Islet of Langerhans (tissue), 1 donor: Measurements from ENCODE around the gene SMYD3.
"Not testable (repeated sequence)": the region's sequence is repeated elsewhere in the genome, so short reads cannot be mapped to it uniquely, and the experiment has no call there.

Experiments
- FAIRE-seq: peaks from one replicate; lab custom pipeline; 2011; peaks lifted over from hg19 to GRCh38; lab: Jason Lieb, UNC

The SMYD3 gene

DNA sequence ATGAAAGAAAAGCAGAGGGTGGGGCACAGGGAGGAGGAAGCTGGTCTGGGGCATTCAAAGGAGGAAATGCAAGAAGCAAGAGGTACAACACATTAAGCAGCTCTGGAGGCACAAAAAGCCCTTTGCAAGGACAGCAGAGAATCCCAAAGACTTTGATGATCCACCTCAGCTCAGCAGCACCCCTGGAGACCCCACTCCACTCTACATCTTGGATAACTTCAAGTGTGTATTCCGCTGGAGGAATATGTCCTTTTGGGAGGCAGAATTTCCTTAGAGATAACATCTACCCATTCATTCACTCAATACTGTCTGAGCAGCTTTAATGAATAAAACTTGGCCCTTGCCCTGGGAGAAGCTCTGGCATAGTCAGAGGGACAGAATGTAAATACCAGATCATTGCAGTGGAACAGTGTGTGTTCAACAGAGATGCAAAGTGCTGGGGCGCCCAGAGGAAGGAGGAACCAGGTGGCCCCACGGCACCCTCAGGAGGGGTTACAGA is 752.6 kb downstream of the SMYD3 start:
- no peak for FAIRE-seq

DNA sequence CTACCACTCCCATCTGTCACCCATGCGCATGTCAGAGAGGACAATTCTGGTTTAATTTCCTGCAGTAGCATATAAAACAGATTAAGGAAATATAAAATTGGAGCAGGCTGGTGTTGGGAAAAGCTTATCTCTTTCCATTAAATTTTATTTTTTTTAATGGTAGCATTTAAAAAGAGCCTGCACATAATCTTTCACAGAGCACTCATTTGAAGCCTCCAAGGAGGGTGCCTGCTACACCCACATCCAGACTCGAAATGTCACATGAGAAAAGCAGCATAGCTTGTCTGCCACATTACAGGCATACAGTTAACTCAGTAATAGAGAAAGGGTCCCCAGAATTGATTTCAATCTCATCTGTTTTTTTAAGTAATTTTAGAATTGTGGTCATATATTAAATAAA is 753.3 kb downstream of the SMYD3 start:
- FAIRE-seq: no peak

DNA sequence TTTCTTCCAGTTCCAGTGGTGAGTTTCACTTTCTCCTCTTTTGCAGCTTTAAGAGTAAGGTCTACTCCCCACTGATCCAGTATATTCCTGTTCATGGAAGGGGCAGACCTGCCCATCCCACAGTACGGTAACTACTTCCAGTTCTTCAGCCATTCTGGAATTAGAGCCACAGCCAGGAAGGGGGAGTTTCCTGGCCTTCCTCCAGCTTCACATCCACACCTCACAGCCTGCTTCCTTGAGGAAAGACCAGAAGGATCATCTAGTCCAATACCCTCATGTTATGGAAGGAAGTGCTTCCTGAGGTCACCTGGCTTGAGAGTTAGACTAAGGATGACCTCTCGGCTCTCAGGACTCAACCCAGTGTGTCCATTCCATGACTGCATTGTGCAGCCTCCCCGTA is 754.5 kb downstream of the SMYD3 start:
- no peak for FAIRE-seq

DNA sequence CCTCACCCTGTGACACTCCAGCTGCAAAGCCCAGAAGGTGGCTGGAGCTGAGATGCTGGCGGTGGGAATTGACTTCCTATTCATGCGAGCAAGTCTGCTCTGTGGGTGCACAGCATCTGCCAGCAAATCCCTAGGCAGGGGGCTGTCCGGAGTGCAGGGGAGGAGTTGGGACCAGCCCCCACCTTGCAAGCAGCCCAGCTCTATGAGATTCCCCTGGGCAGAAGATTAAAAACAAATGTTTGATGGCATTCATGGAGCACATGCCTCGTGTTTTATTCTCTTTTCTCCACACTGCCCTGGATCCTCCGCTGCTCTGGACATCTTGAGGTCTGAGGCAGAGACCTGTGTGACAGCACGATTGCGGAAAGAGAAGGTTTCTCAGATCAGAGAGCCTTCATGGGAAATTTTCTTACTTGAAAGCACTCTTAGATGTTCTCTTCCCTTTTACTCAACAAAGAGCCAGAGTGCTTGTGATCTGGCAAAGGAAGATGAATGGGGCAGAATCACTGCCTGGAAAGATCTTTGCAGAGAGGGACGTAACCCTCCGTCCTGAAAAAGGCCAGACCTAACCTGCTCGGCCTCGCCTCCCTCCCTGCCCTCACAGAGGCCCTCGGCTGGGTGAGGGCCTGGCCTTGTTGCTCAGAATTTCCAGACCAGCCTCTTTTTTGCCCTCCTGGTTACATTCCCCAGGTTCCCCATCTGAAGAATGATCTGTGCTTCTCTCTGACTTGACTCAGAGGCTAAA is 755.2 kb downstream of the SMYD3 start:
- no peak for FAIRE-seq

DNA sequence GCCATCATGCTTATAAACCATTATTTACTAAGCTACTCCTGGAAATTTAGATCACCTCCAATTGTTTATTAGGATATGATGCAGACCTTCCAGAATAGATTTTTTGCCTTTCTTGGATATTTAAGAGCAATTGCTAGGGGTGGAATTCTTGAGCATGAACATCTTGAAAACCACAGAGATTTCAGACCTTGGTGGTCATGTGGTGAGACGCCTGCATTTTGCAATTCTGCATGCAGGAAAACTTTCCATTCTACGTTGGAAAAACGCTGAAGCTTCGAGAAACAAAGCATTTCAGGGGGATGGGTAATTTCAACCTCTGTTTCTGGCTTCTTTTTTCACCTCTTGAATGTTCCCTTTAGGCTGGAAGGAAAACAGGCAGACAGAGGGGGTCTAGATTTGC is 756.0 kb downstream of the SMYD3 start:
- no peak for FAIRE-seq

DNA sequence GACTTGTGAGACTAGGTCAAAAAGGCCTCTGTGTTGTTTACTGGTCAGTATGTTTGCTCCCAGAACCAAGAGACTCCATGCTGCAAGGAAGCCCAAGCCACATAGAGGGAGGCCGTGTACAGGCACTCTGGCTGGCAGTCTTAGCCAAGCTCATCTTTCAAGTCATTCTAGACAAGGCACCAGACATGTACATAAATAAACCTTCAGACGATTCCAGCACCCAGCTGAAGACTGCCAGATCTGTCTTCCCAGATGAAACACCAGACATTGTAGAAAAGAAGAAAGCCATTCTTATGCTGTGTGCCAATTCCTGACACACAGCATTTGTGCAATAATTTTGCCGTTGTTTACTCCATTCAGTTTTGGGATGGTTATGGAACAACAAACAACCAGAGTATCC is 756.8 kb downstream of the SMYD3 start:
- no peak for FAIRE-seq

DNA sequence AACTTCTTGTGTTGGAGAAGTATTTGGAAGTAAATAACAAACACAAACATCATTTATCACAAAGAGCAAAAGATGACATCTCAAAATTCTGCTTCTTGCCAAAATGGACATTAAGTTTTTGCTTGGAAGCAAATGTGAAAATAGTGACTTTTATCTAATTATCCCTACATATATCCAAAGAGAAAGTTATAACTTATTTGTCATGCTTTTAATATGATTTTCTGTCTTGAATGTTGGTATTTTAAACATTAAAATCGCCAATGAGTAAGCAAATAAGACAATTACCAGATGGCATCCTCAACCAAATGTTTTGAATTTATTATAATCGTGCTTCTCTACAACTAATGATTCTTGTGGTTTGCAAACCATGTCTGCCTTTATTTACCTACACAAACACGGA is 758.0 kb downstream of the SMYD3 start:
- FAIRE-seq: no peak

DNA sequence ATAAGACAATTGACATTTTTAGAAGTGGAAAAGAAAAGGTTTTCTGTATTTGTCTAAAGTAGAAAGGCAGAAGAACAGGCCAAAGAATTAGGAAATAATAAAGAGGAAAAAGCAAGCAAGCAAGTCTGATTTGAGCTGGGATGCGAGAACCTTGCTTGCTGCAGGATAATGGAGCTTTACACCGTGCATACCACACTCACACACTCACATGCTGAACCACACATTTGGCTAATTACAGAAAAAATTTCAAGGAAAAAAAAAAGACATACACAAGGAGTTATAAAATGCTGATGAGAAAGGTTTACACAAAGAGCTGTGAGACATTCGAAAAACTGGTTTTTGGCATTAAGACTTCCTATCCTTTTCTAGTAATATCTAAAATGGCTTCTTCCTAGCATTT is 758.4 kb downstream of the SMYD3 start:
- no peak for FAIRE-seq

DNA sequence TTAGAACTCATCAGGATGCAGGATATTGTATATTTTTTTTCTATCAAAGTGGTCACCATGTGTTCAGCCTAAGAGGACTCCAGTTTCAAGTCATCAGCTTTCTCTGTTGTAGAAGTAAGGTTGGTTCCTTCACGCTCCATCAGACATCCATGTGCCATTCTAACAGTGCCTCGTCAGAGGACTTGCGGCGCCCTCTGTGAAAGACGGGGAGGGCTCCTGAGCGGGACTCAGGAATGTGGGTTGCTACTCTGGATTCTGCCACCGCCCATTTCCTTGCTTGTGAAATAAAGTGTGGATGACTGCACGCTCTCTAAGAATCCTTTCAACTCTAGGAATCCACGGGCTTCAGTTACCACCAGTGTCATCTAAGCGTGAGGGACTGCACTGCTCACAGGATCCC is 758.8 kb downstream of the SMYD3 start:
- FAIRE-seq: no peak

DNA sequence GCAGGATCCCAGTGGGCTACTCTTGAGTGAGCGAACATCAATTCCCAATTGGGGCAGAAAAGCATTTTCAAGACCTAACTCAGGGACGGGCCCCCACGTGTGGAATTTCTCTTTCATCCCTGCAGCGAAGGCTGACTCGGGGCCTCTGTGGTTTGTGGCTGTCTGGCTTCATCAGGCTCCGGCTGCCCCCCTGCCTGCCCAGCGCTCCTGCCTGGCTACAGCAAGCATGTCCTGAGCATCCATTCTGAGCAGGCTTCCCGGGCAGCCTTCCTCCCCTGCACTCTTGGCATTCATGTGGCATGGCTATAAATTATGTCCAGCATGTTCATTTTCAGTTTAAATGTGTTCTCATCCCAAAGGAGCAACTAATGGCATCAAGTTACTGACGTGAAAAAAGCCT is 764.2 kb downstream of the SMYD3 start:
- FAIRE-seq: no peak

DNA sequence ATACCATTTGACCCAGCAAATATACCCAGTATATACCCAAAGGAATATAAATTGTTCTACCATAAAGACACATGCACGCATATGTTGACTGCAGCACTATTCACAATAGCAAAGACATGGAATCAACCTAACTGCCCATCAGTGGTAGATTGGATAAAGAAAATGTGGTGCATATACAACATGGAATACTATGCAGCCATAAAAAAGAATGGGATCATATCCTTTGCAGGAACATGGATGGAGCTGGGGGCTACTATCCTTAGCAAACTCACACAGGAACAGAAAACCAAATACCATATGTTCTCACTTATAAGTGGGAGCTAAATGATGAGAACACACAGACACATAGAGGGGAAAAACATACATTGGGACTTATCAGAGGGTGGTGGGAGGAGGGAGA is 766.7 kb downstream of the SMYD3 start:
- not testable (repeated sequence) for FAIRE-seq

DNA sequence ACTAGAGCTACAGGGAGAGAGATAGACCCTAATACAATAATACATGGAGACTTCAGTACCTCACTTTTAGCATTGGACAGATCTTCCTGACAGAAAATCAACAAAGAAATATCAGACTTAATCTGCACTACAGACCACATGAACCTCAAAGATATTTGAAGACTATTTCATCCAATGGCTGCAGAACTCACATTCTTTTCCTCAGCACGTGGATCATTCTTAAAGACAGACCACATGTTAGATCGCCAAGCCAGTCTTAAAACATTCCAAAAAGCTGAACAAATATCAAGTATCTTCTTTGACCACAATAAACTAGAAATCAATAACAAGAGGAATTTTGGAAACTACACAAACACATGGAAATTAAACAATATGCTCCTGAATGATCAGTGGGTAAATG is 776.3 kb downstream of the SMYD3 start:
- FAIRE-seq: no peak

DNA sequence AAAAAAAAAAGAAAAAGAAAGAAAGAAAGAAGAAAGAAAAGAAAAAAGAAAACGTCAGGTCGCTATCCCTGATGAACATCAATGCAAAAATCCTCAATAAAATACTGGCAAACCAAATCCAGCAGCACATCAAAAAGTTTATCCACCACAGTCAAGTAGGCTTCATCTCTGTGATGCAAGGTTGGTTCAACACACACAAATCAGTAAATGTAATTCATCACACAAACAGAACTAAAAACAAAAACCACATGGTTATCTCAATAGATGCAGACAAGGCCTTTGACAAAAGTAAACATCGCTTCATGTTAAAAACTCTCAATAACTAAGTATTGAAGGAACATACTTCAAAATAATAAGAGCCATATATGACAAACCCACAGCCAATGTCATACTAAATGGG is 779.0 kb downstream of the SMYD3 start:
- FAIRE-seq: not testable (repeated sequence)

DNA sequence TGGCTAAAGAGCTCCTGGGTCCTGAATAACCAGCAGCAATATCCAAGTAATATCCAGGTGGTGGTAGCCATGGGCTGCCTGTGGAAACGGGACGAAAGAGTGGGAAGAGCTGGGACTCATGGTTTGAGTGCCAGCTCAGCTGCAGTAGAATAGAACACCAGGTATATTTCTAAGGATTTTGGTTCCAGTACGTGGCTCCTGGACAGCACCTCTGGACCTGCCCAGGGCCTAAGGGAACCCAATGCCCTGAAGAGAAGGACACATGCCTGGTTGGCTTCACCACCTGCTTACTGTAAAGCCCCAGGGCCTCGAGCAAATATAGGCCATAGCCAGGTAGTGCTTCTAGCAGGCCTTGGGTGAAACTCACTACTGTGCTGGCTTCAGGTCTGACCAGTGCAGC is 785.6 kb downstream of the SMYD3 start:
- no peak for FAIRE-seq

DNA sequence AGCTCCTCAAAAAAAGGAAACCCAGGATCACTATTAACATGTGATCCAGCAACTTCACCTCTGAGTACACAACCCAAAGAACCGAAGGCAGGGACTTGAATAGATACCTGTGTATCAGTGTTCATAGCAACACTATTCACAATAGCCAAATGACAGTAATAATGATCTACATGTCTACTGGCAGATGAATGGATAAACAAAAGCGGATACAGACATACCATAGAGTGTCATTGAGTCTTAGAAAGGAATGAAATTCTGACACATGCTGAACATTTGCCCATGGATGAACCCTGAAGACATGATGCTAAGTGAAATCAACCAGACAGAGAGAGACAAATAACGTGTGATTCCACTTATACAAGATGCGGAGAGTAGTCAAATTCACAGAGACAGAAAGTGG is 788.1 kb downstream of the SMYD3 start:
- FAIRE-seq: no peak

DNA sequence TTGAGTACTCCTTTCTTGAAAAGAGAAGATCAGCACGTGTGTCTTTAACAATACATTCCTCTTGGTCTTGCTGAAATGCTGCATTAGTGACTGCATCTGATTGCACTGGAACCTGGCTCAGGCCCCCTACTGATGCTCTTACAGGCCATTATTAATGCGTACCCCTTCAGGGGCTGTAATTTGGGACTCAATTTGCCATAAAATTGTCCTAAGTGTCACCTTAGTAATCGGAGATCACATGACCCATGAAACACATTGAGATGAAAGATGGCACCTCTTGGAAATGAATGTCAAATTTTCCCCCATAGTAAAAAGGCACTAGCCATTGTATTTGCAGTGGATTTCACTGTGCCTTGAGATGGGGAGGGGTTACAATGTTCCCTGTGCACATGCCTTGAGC is 789.0 kb downstream of the SMYD3 start:
- no peak for FAIRE-seq

DNA sequence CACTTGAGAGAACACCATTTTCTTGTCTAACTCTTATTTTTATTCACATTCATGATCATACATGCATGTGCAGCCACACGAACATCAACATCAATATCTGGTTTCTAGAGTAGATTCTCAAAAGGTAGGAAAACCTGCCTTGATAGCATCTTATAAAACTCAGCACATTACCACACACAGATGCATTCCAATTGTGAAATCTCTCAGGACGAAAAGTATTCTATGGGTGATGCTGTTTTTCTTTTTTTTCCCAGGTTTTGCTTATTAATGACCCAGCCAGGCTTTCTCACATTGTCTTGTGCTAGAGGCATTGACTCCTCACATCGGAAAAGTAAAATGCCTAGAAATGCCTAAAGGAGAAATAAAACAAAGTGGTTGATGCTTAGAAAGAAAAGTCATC is 789.5 kb downstream of the SMYD3 start:
- FAIRE-seq: no peak

DNA sequence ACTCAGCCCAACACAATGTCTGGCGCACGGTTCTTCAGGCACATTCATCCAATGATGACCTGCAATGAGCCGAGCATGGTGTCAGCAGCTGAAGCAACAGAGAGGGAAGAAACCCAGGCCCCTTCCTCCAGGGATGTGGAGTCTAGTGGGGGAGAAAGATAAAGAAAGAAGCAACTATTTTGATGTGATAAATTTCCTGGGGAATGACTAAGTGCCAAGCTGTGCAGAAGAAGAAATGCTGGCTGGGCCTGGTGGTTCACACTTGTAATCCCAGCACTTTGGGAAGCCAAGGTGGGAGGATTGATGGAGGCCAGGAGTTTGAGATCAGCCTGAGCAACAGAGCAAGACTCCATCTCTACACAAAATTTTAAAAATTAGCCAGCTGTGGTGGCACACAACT is 790.5 kb downstream of the SMYD3 start:
- FAIRE-seq: no peak

DNA sequence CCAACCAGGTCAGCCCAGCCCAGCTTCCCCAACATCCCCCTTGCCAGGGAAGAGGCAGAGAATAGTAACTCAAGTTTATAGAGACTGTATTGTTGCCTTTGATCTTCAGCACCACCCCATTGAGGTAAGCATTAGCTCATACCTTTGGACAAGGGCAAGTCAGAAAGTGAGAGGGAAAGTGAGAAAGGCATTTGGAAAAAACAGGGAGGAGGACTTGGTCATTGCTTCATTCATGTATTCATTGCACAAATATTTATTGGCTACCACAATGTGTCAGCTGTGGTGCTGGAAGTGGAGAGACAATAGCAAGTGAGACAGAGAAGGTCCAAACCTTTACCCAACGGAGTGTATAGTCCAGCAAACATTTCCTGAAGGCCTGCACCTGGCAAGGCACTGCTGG is 791.1 kb downstream of the SMYD3 start:
- no peak for FAIRE-seq

DNA sequence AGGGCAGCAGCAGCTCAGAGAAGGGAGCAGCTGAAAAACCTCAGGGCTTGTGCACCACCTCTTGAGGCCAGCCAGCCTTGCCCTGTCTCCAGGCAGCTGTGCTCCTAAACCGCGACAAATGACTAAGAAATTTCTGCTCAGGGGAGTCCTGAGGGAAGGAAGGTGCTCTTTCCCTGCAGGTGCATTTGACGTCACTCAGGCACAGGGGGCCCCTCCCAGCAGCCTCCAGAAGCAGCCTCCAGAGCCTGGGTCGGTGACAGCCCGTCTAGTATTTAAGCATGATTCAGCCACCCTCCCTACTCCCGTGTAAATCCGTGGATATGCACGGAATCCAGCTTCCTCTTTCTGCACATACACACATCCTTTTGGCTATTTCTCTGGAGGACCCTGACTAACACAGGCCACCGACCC is 791.8 kb downstream of the SMYD3 start:
- FAIRE-seq: no peak

DNA sequence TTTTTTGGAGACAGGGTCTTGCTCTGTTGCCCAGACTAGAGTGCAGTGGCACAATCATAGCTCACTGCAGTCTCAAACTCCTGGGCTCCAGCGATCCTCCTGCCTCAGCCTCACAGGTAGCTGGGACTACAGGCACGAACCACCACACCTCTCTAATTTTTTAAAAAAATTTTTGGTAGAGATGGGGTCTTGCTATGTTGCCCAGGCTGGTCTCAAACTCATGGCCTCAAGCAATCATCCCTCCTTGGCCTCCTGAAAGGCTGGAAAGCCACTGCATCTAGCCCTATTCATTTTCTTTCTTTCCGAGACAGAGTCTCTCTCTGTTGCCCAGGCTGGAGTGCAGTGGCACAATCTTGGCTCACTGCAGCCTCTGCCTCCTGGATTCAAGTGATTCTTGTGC is 793.1 kb downstream of the SMYD3 start:
- FAIRE-seq: not testable (repeated sequence)

DNA sequence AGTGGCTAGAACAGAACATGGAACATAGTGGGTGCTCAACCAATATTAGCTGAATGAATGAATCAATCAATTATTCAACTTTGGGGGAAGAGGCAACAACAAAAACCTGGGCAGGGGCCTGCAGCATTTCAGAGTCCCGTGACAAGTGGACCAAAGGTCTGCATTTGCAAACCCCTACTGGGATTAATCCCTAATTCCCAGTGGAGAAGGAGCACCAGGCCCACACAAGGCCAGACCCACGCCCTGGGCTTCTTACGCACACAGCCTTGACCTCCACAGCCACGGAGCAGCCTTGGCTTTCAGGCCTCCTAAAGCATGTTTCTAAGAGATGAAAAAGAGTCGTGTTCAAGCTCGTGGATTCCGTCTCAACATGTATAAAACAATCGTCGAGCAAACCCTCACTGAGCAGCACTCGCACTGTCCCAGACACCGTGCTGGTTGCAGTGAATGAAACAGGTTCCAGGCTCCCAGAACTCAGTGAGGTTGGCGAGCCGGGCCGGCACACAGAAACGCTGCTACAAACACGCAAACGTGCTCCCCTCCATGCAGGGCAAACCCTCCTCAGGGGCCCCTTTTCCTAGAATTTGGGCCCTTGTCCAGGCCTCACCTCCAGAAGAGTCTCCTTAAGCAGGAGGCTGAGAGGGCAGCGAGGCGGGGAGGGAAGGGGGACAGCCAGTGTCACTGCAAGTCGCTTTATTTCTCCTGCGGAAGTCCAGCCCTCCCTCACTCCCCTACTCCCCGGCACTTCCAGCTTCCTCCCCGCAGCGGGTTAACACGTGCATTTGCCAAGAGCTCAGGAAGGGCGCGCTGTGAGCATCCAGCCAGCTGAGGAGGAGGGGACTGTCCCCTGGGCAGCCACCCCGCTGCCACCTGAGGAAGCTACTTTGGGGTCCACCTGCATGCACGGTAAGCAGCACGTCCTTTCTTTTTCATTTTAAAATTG is 795.8 kb downstream of the SMYD3 start:
- no peak for FAIRE-seq

DNA sequence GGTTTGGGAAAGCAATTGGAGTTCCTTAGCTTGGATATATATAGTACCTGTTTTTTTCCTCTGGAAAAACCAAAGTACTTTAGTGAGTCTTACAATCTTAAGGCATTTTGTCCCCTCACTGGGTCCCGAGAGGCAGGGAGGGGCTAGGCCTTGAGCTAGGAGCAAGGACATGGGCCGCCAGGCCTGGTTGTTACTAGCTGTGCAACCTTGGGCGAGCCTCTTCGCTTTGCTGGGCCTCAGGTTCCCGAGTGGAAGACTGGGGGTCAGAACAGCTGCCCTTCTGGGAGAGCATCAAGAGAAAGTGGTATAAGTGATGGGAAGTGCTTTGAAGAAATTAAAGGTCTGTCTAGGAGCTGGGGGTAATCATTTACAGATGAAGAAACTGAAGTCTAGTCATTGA is 799.1 kb downstream of the SMYD3 start:
- no peak for FAIRE-seq

DNA sequence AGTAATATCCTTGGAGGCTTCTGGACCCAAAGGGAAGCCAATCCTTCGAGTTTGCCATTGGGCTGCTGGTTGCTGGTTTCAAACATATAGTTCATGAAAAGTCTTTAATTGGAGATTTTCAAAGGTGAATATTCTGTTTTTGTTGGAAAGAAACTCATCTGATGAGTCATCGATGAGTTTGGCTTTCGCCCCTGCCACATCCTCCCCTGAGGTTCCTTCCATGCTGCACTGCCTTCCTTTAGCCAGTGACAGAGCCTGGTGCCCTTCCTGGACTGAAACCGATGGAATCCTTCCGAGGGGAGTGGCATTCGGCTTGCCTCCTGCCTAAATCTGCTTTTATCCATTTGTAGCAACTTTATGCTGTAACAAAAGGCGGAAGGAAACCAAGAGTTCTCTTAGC is 802.3 kb downstream of the SMYD3 start:
- FAIRE-seq: no peak
